Fibroblast of lung (primary cell): ENCODE data around the gene ALDH6A1. TPM values are rescaled to one million over a fixed set of nuclear protein-coding genes. Genes with fewer than 3 reads are reported as not detected.
A peak's percentile ranks its signal among the peaks of the same experiment; 100 is the strongest.

ENCODE experiments used
- DNase-seq, 2 donors: peaks; one replicate each; pipeline versions ENCODE4 v3.0.0 to v3.0.0-alpha.2; 2010; ENCODE audit warnings: low read depth in 2 of 2
- H2AFZ ChIP-seq: 2 replicates; pipeline ENCODE4 v1.5.1; 2012; ENCODE audit warnings: low read length, control low read depth, inconsistent platforms
- H3K27ac ChIP-seq: 2 replicates; pipeline ENCODE4 v1.5.1; 2011; ENCODE audit warnings: low read length, control low read depth; ENCODE audit not compliant: insufficient read depth
- H3K27me3 ChIP-seq: 2 replicates; pipeline ENCODE4 v1.5.1; 2011; ENCODE audit warnings: mild to moderate bottlenecking, low read length; ENCODE audit not compliant: control insufficient read depth, insufficient read depth
- H3K36me3 ChIP-seq: 2 replicates; pipeline ENCODE4 v1.5.1; 2011; ENCODE audit warnings: low read length; ENCODE audit not compliant: control insufficient read depth, insufficient read depth
- H3K4me1 ChIP-seq: 2 replicates; pipeline ENCODE4 v1.5.1; 2011; ENCODE audit warnings: low read length; ENCODE audit not compliant: control insufficient read depth, insufficient read depth; ENCODE audit errors: extremely low read depth
- H3K4me2 ChIP-seq: 2 replicates; pipeline ENCODE4 v1.5.1; 2011; ENCODE audit warnings: low read length, control low read depth; ENCODE audit not compliant: insufficient read depth; ENCODE audit errors: extremely low read depth
- H3K4me3 ChIP-seq, 4 experiments: fragments of 200-600 bp in 1 of 4; sonication (generic) in 1 of 4; replicated peaks in 1 of 4; 2 replicates each; pipeline ENCODE4 v1.5.1; 2011 to 2016; ENCODE audit warnings: low read length in 4 of 4, low read depth in 3 of 4, mild to moderate bottlenecking in 3 of 4, control low read depth in 2 of 4, inconsistent platforms in 1 of 4, mixed read lengths in 1 of 4; ENCODE audit not compliant: insufficient read depth in 1 of 4; ENCODE audit errors: control extremely low read depth in 1 of 4
- H3K79me2 ChIP-seq: 2 replicates; pipeline ENCODE4 v1.5.1; 2012; ENCODE audit warnings: mild to moderate bottlenecking, low read length, inconsistent platforms; ENCODE audit not compliant: control insufficient read depth, insufficient read depth
- H3K9ac ChIP-seq: 2 replicates; pipeline ENCODE4 v1.5.1; 2011; ENCODE audit warnings: mild to moderate bottlenecking, low read length, control low read depth; ENCODE audit not compliant: insufficient read depth
- H3K9me3 ChIP-seq: 2 replicates; pipeline ENCODE4 v1.5.1; 2012; ENCODE audit warnings: low read depth, low read length; ENCODE audit not compliant: control insufficient read depth, insufficient read depth
- H4K20me1 ChIP-seq: 2 replicates; pipeline ENCODE4 v1.5.1; 2011; ENCODE audit warnings: low read length; ENCODE audit not compliant: control insufficient read depth, insufficient read depth; ENCODE audit errors: extremely low read depth
- CTCF ChIP-seq, 2 donors: IDR thresholded peaks in 1 of 2; conservative IDR thresholded peaks in 1 of 2; 1 replicate in 1 of 2; 2 replicates in 1 of 2; pipeline ENCODE4 v1.5.1; 2011 to 2012; ENCODE audit warnings: low read length in 2 of 2, control low read depth in 1 of 2, inconsistent platforms in 1 of 2, low read depth in 1 of 2, mild to moderate bottlenecking in 1 of 2
- EZH2 ChIP-seq: IDR thresholded peaks from 2 replicates; pipeline ENCODE4 v1.5.1; 2012; ENCODE audit warnings: low read length, control low read depth, mild to moderate bottlenecking; ENCODE audit errors: missing control alignments
- polyA plus RNA-seq, 2 donors: library from polyadenylated mRNA; depleted of rRNA in 1 of 2; stranded (reverse) in 1 of 2; unstranded in 1 of 2; fragments of >200 nt; gene quantifications; 2 replicates each; pipeline ENCODE4 v1.2.1, GENCODE V29; 2011 to 2012; ENCODE audit warnings: missing spikeins in 1 of 2
- total RNA-seq: library from RNA; depleted of rRNA; stranded (reverse); fragments of >200 nt; gene quantifications from 2 replicates; pipeline ENCODE4 v1.2.1, GENCODE V29; 2014

The ALDH6A1 gene
- total and polyA plus RNA-seq, 2 donors (not counting 1 experiment from before 2014, with no cell fraction given) = 16.2 to 38.6 TPM

- no peak for TF ChIP-seq EZH2
- TF ChIP-seq CTCF (conservative IDR thresholded peaks at IDR 0.05 in 1 of 2, IDR thresholded peaks at IDR 0.05 in 1 of 2; ENCODE audit: low read depth in 1 of 2, low read length in 2 of 2) = no peak
- Histone ChIP-seq H3K36me3 (no peaks in the 10 kb centered on the region), H3K27ac (peak overlapping the region; percentile 68), H4K20me1 (no peaks in the 10 kb centered on the region), H3K9me3 (no peaks in the 10 kb centered on the region), H3K27me3 (no peaks in the 10 kb centered on the region), H2AFZ (peak overlapping the region; percentile 94), H3K4me1 (no peaks in the 10 kb centered on the region), H3K4me2 (peak overlapping the region; percentile 94), H3K9ac (peak overlapping the region; percentile 70), H3K79me2 (peaks cover 9% of the 10 kb centered on the region), H3K4me3 (peak overlapping the region; percentile 73 to 95 (median 76))
- DNase-seq = no peak
Measured at GRCh38 chr14:74083784-74084276, 423 bp downstream of the ALDH6A1 start.

GRCh38 chr14:74083161-74083560, 1.1 kb downstream of the ALDH6A1 start:
- no peaks in the 10 kb centered on the region for H4K20me1 ChIP-seq
- no peak for DNase-seq
- peak overlapping the region; percentile 94 for H2AFZ ChIP-seq
- no peak overlapping the region for H3K27ac ChIP-seq
- H3K4me3 ChIP-seq = peak overlapping the region in 2 of 4 experiments; percentile 73 to 95
- H3K9me3 ChIP-seq = no peaks in the 10 kb centered on the region
- no peaks in the 10 kb centered on the region for H3K27me3 ChIP-seq
- no peak overlapping the region for H3K9ac ChIP-seq
- H3K4me2 ChIP-seq = peak overlapping the region; percentile 94
- H3K79me2 ChIP-seq = peaks cover 9% of the 10 kb centered on the region
- H3K4me1 ChIP-seq = no peaks in the 10 kb centered on the region
- TF ChIP-seq CTCF (conservative IDR thresholded peaks at IDR 0.05 in 1 of 2, IDR thresholded peaks at IDR 0.05 in 1 of 2; ENCODE audit: low read depth in 1 of 2, low read length in 2 of 2) = no peak
- TF ChIP-seq EZH2 = no peak
- H3K36me3 ChIP-seq = no peaks in the 10 kb centered on the region

- Histone ChIP-seq H3K4me3 (no peak overlapping the region), H3K4me1 (no peaks in the 10 kb centered on the region), H3K9me3 (no peaks in the 10 kb centered on the region), H2AFZ (no peak overlapping the region), H3K27me3 (no peaks in the 10 kb centered on the region), H4K20me1 (no peaks in the 10 kb centered on the region), H3K36me3 (no peaks in the 10 kb centered on the region), H3K4me2 (no peak overlapping the region), H3K27ac (no peak overlapping the region), H3K79me2 (peaks cover 9% of the 10 kb centered on the region), H3K9ac (no peak overlapping the region)
- no peak for DNase-seq
- TF ChIP-seq EZH2 (no peak), CTCF (conservative IDR thresholded peaks at IDR 0.05 in 1 of 2, IDR thresholded peaks at IDR 0.05 in 1 of 2; ENCODE audit: low read depth in 1 of 2, low read length in 2 of 2) (no peak)
Measured at GRCh38 chr14:74081491-74081890, 2.8 kb downstream of the ALDH6A1 start.
